ENCODE measurements around the gene FCHSD2. TPM values are rescaled to one million over a fixed set of nuclear protein-coding genes. Genes with fewer than 3 reads are reported as not detected.
A peak's percentile ranks its signal among the peaks of the same experiment; 100 is the strongest.

FCHSD2 gene
- total RNA-seq, 2 experiments from 2014 or later = 53.3 to 60.1 TPM

- peak; percentile 99 for ATAC-seq (ENCODE audit: low read depth)
- Mint-ChIP-seq H3K9me3 (no peaks in the 10 kb centered on the region), H3K4me3 (no peak overlapping the region), H3K4me1 (peaks cover 22% of the 10 kb centered on the region), H3K27me3 (peaks cover 30% of the 10 kb centered on the region), H3K36me3 (no peaks in the 10 kb centered on the region), H3K27ac (peak overlapping the region; percentile 49)
- POLR2A ChIA-PET = interaction anchor here (0.7 to 5.5 kb wide), 10 partner anchors 25 to 456 kb away, joined by 3 to 54 read pairs (median 3); partner anchors contain the start of gene FCHSD2
- peak; percentile 82 for DNase-seq
Observed at GRCh38 chr11:73177778-73178539, 35.8 kb upstream of the FCHSD2 start.

- POLR2A ChIA-PET = interaction anchor here (0.7 to 5.5 kb wide), 7 partner anchors 24 to 364 kb away, joined by 3 to 54 read pairs (median 5); partner anchors contain the start of gene FCHSD2
- ATAC-seq (ENCODE audit: low read depth) (no peak), DNase-seq (peak; percentile 32)
- Mint-ChIP-seq H3K36me3 (no peaks in the 10 kb centered on the region), H3K27me3 (peaks cover 27% of the 10 kb centered on the region), H3K9me3 (no peaks in the 10 kb centered on the region), H3K27ac (peak overlapping the region; percentile 49), H3K4me3 (no peak overlapping the region), H3K4me1 (peaks cover 23% of the 10 kb centered on the region)
Observed at GRCh38 chr11:73177380-73177777, 35.3 kb upstream of the FCHSD2 start.

- ATAC-seq (ENCODE audit: low read depth) (no peak), DNase-seq (no peak)
- Mint-ChIP-seq H3K36me3 (no peaks in the 10 kb centered on the region), H3K9me3 (no peaks in the 10 kb centered on the region), H3K4me3 (no peak overlapping the region), H3K27me3 (peaks cover 21% of the 10 kb centered on the region), H3K27ac (peak overlapping the region; percentile 55), H3K4me1 (peaks cover 23% of the 10 kb centered on the region)
- POLR2A ChIA-PET = interaction anchor here (1.0 to 5.5 kb wide), 3 partner anchors 25 to 345 kb away, joined by 4 to 54 read pairs (median 29); partner anchors contain the start of gene FCHSD2
Observed at GRCh38 chr11:73176874-73177155, 34.7 kb upstream of the FCHSD2 start.

- Mint-ChIP-seq H3K36me3 (no peaks in the 10 kb centered on the region), H3K4me1 (peaks cover 27% of the 10 kb centered on the region), H3K27ac (peak overlapping the region; percentile 55), H3K9me3 (no peaks in the 10 kb centered on the region), H3K27me3 (peaks cover 18% of the 10 kb centered on the region), H3K4me3 (no peak overlapping the region)
- ATAC-seq (ENCODE audit: low read depth) (no peak), DNase-seq (peak; percentile 31)
- POLR2A ChIA-PET = interaction anchor here (1.0 to 5.5 kb wide), 3 partner anchors 24 to 345 kb away, joined by 4 to 54 read pairs (median 29); partner anchors contain the start of gene FCHSD2
Observed at GRCh38 chr11:73176145-73176873, 34.2 kb upstream of the FCHSD2 start.

GRCh38 chr11:73175551-73176144 is 33.5 kb upstream of the FCHSD2 start:
- ATAC-seq (ENCODE audit: low read depth) (no peak), DNase-seq (peak; percentile 18)
- POLR2A ChIA-PET = interaction anchor here (1.0 to 5.5 kb wide), 3 partner anchors 24 to 344 kb away, joined by 4 to 54 read pairs (median 29); partner anchors contain the start of gene FCHSD2
- Mint-ChIP-seq H3K9me3 (no peaks in the 10 kb centered on the region), H3K4me1 (peaks cover 30% of the 10 kb centered on the region), H3K27me3 (peaks cover 13% of the 10 kb centered on the region), H3K36me3 (no peaks in the 10 kb centered on the region), H3K27ac (peak overlapping the region; percentile 26), H3K4me3 (no peak overlapping the region)

- no peak for DNase-seq
- Mint-ChIP-seq H3K4me3 (no peak overlapping the region), H3K27me3 (peaks cover 6% of the 10 kb centered on the region), H3K9me3 (no peaks in the 10 kb centered on the region), H3K36me3 (no peaks in the 10 kb centered on the region), H3K27ac (no peak overlapping the region), H3K4me1 (peaks cover 35% of the 10 kb centered on the region)
- POLR2A ChIA-PET = no interaction called here
- ATAC-seq (ENCODE audit: low read depth) = no peak
Observed at GRCh38 chr11:73174495-73174791, 32.3 kb upstream of the FCHSD2 start.

- no peaks in the 10 kb centered on the region for H3K9me3 Mint-ChIP-seq
- H3K36me3 Mint-ChIP-seq = no peaks in the 10 kb centered on the region
- POLR2A ChIA-PET = interaction anchor here (0.6 kb wide), 1 partner anchor 43 kb away, joined by 4 read pairs; no protein-coding TSS in a partner anchor
- ATAC-seq (ENCODE audit: low read depth) = no peak
- H3K27me3 Mint-ChIP-seq = peaks cover 1% of the 10 kb centered on the region
- no peak overlapping the region for H3K27ac Mint-ChIP-seq
- H3K4me1 Mint-ChIP-seq = peaks cover 37% of the 10 kb centered on the region
- no peak for DNase-seq
- H3K4me3 Mint-ChIP-seq = no peak overlapping the region
Observed at GRCh38 chr11:73173755-73174494, 31.8 kb upstream of the FCHSD2 start.

- peaks cover 2% of the 10 kb centered on the region for H3K36me3 Mint-ChIP-seq
- ATAC-seq (ENCODE audit: low read depth) (no peak), DNase-seq (no peak)
- peaks cover under 1% of the 10 kb centered on the region for H3K27me3 Mint-ChIP-seq
- H3K4me3 Mint-ChIP-seq = no peak overlapping the region
- peaks cover 34% of the 10 kb centered on the region for H3K4me1 Mint-ChIP-seq
- H3K27ac Mint-ChIP-seq = no peak overlapping the region
- POLR2A ChIA-PET = interaction anchor here (0.6 kb wide), 1 partner anchor 42 kb away, joined by 4 read pairs; no protein-coding TSS in a partner anchor
- H3K9me3 Mint-ChIP-seq = no peaks in the 10 kb centered on the region
Observed at GRCh38 chr11:73172992-73173656, 31.0 kb upstream of the FCHSD2 start.

GRCh38 chr11:73171436-73172161 is 29.5 kb upstream of the FCHSD2 start:
- Mint-ChIP-seq H3K4me1 (peaks cover 25% of the 10 kb centered on the region), H3K9me3 (no peaks in the 10 kb centered on the region), H3K36me3 (peaks cover 2% of the 10 kb centered on the region), H3K27me3 (no peaks in the 10 kb centered on the region), H3K4me3 (no peak overlapping the region), H3K27ac (no peak overlapping the region)
- DNase-seq = no peak
- POLR2A ChIA-PET = interaction anchor here (0.7 kb wide), 1 partner anchor 30 kb away, joined by 6 read pairs; no protein-coding TSS in a partner anchor
- no peak for ATAC-seq (ENCODE audit: low read depth)

GRCh38 chr11:73170140-73170539 is 28.0 kb upstream of the FCHSD2 start:
- H3K27me3 Mint-ChIP-seq = peaks cover 3% of the 10 kb centered on the region
- H3K4me3 Mint-ChIP-seq = no peak overlapping the region
- H3K4me1 Mint-ChIP-seq = peaks cover 19% of the 10 kb centered on the region
- H3K27ac Mint-ChIP-seq = peak overlapping the region; percentile 43
- POLR2A ChIA-PET = interaction anchor here (0.8 kb wide), 1 partner anchor 1723 kb away, joined by 3 read pairs; no protein-coding TSS in a partner anchor
- H3K36me3 Mint-ChIP-seq = peaks cover 2% of the 10 kb centered on the region
- H3K9me3 Mint-ChIP-seq = no peaks in the 10 kb centered on the region
- ATAC-seq (ENCODE audit: low read depth) = no peak
- no peak for DNase-seq

- POLR2A ChIA-PET = interaction anchor here (0.8 to 1.8 kb wide), 3 partner anchors 26 to 1721 kb away, joined by 3 to 4 read pairs (median 3); partner anchors contain the start of gene FCHSD2
Observed at GRCh38 chr11:73168925-73169579, 26.9 kb upstream of the FCHSD2 start.

More at GRCh38 chr11:73168925-73169579, 26.9 kb upstream of the FCHSD2 start:
- DNase-seq = no peak
- Mint-ChIP-seq H3K36me3 (peaks cover 2% of the 10 kb centered on the region), H3K27ac (peak overlapping the region; percentile 47), H3K4me3 (no peak overlapping the region), H3K27me3 (peaks cover 3% of the 10 kb centered on the region), H3K9me3 (no peaks in the 10 kb centered on the region), H3K4me1 (peaks cover 16% of the 10 kb centered on the region)
- no peak for ATAC-seq (ENCODE audit: low read depth)

Measured in activated naive CD8-positive, alpha-beta T cell treated with anti-CD3 and anti-CD28 coated beads, Interleukin-2, amount 10 ng/mL, durations not matched to agents 7 days and 5 days (primary cell).